Measurements from ENCODE around the gene HTR2B.
"Not testable (repeated sequence)": the region's sequence is repeated elsewhere in the genome, so short reads cannot be mapped to it uniquely, and the experiment has no call there.

HTR2B gene

DNA sequence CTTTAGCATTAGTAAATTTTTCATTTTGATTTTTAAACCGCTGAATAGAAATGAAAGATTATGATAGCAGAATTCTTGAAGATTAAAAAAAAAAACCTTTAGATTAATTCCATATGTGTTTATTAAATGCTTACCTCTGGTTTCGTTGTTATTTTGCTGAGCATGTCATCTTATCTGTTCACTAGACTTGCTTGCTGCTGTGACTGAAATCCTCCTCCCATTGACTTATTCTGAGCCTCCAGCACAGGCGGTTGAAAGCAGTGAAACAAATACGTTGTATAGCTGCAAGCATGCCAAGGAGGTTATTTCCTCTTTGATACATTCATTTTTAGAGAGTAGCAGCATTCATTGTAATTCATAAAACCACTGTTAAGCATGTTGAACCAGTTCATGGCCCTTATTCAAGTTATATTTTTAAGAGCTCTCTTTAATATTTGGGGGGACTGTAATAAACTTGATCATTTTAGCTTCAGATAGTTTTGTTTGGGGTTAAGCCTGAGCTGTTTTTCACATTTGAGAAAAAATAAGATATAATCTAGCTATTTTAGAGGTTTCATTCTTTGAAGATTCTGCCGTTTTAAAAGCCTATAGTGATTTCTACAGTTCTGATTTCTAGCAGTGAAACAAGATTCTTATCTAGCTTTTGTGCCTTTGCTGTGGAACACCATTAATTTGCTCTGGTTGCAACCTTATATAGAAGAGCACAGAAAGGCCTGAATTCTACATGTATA lies at the start of gene HTR2B:
Gene HTR2B (minus strand): TSS at position 205 of the 731 bp plus-strand sequence. CDS start 1,278 bp downstream, outside the sequence.
- no peak for DNase-seq (ENCODE audit: low read depth in 1 of 2, low spot score in 1 of 2)

DNA sequence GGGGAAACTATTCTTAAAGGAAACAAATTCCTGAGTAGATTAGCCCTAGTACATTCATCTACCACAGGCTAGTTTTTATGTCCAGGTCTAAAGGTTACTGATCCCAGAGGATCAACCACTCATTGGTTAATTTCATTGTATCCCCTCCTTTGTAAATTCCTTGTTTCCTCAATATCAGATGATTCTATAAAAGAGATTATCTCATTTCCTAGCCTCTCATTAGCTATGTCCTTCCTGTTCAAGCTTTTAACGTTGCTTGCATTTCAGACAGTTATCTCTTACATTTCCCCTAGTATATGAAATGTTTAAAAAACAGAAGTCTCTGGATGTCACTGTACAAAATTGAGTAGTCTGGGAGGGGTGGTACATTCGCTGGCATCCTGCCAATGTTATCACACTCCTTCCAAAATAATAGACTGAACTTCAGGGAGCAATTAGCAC lies 49.4 kb upstream of the HTR2B start:
- no peak for DNase-seq (ENCODE audit: low read depth in 1 of 2, low spot score in 1 of 2)

DNA sequence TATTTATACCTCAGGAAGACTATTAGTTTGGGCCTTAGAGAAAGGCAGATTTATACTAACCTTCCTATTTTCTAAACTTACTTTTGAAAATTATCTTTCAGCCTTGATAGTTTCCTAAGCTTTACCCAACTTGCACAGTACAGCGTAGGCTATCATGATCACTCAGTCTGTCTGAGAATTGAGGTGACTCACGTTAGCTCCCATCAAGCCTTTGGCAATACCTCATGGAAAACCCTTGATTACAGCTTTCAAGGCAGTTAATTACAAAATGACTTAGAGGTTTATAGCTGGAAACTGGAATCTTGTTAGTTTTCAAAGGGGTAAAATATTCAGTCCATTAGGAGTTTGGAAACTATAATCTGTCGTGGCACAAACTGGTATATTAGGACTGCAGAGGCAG lies 47.2 kb upstream of the HTR2B start:
- DNase-seq (ENCODE audit: low read depth in 1 of 2, low spot score in 1 of 2): no peak

DNA sequence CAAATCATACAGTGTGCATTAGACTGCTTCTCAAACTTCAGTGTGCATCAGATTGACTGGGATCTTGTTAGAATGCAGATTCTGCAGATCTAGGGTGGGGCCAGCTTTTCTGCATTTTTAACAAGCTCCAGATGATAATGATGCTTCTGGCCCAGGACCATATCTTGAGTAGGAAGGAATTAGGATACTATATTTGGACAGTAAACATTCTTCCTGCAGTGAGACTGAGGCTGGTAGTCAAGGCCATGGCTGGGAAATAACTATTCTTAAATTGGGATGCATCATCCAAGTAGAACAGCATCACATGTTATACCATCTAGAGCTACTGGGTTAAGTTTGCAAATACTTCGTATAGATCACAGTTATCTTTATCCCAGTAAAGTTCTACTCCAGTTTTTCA lies 45.2 kb upstream of the HTR2B start:
- no peak for DNase-seq (ENCODE audit: low read depth in 1 of 2, low spot score in 1 of 2)

DNA sequence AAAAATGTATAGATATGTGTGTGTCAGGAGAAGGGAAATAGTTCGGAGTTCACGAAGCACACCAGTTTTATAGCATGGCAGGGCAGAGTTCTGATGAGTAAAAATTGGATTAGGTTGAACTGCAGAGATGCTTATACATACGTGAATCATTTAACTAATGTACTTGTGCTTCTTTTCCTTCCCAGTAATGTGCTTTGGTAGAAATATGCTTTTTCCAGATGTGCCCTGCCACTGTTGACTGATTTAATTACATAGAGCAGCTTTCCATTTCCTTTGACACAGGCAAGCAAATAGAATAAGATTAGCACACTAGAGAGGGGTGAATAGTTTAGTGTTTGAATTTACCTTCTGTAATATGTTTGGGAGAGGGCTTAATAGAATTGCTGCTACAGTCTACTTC lies 44.6 kb upstream of the HTR2B start:
- DNase-seq (ENCODE audit: low read depth in 1 of 2, low spot score in 1 of 2): no peak

DNA sequence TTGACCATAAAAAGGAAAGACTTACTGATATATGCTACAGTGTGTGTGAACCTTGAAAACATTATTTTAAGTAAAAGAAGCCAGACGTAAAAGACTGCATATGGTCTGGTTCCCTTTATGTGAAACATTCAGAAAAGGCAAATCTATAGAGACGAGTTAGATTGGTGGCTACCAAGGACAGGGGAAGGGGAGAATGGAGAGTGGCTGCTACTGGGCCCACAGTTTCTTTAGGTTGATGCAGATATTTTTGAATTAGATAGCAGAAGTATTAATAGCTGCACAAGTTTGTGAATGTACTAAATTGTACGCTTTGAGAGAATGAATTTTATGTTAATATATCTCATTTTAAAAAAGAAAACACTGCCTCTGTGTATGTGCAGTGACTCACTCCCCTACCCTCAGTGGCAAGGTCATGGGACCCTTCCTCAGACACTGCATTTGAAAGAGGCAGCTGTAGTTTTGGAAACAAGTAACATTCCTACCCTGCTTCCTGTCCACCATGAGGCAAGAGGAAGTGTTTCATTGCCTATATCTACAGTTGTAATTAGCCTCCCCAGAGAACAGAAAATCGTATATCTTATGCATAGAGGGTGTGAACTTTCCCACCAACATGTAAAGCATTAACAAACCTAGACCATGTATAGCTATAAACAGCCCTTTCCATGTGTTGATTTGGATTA lies 43.8 kb upstream of the HTR2B start:
- no peak for DNase-seq (ENCODE audit: low read depth in 1 of 2, low spot score in 1 of 2)

DNA sequence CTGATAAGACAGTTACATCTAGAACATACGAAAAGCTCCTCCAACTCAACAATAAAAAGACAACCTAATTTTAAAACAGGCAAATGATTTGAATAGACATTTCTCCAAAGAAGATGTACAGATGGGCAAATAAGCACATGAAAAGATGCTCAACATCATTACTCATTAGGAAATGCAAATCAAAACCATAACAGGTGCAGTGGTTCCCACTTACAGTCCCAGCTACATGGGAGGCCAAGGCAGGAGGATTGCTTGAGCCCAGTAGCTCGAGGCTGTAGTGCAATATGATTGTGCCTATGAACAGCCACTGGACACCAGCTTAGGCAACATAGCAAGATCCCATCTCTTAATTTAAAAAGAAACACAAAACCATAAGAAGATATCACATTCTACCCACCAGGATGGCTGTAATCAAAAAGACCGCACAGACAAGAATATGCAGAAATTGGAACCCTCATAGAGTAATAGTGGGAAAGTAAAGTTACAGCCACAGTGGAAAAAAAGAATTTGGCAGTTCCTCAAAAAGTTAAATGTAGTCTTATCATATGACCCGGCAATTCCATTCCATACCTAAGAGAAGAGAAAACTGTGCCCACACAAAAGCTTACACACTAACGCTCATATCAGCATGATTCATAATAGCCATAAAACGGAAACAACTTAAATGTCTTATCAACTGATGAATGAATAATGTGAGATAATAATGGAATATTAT lies 43.1 kb upstream of the HTR2B start:
- no peak for DNase-seq (ENCODE audit: low read depth in 1 of 2, low spot score in 1 of 2)

DNA sequence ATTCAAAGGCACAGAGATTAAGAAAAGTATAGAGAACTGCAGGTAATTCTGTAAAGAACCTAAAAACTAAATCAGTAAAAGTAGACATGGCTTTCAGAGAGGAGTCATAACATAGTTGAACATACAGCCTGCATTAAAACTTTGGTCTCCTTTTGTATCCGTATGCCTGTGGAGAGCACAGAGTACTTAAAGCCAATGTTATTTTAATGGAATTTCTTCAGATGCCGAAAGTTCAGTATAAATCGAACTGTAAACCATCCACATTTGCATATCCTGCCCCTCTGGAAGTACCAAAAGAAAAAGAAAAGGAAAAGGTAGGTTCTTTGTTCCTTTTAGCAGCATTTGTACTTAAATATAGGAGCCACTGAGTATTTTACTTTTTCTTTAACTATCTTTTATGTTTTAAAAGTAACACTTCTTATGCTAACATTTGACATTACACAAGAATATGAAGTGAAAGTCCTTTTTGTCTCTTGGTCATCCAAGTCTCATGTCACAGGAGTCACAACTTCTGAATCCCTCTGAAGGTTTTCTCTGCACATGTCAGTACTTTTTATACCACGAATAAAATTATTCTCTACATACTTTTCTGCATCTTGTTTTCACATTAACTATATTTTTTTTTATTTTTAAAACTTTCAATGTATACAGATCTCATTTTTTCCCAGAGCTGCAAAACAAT lies 38.7 kb upstream of the HTR2B start:
- no peak for DNase-seq (ENCODE audit: low read depth in 1 of 2, low spot score in 1 of 2)

DNA sequence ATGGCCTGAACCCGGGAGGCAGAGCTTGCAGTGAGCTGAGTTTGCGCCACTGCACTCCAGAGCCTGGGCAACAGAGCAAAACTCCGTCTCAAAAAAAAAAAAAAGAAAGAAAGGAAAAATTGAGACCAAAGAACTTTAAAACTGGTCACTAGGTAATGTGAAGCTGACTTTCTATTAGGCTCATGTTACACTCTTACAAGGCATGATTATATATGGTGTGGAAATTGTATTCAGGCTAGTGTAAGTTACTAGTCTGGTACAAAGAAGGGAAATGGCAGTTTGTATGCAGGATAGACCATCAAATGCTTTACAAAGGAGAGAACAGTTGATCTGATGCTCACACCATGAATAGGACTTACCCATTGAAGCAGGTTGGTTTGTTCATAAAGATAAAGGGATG lies 38.2 kb upstream of the HTR2B start:
- DNase-seq (ENCODE audit: low read depth in 1 of 2, low spot score in 1 of 2): no peak

DNA sequence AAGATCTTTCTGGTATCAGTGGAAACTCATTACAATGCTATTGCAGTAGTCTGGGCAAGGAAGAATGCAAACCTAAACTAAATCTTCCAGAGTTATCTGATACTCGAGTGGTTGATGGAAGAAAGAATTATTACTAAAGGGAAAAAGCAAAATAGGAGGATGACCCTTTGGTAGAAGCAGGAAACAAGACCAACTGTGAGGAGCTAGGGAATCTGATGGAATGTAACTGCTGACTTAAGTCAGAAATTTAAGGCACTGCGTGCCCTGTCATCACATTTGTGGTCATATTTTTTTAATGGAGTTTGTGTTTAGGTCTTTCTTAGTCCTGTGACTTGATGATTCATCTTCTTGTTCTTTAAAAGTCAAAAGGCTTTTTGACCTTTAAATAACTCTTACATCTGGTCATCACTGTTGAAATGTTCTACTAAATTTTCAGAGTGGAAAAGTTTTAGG lies 37.1 kb upstream of the HTR2B start:
- DNase-seq (ENCODE audit: low read depth in 1 of 2, low spot score in 1 of 2): no peak

DNA sequence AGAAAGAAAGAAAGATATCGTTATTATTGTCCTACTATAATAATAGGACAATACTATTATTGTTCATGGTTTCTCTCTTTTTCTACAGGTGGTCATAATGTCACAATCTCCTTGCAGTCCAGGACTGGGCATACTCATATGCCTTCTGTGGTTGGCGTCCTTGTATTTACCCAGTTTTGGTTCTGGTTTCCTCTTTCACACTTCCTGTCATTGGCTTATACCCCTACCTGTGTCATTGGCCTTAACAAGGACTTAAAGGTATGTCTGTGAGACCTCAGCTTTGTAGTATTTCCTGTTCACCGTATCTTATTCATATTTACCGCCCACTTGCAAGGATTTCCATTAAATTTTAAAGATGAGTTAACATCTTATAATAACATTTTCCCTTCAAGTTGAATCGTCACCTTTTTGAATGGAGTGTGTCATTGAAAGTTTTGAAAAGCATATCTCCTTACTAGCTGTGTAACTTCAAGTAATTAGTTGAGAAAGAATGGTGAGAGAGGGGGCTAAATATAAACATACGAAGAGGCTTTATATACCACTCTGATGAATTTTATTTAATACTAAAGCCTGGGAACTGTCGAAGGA lies 36.5 kb upstream of the HTR2B start:
- DNase-seq (ENCODE audit: low read depth in 1 of 2, low spot score in 1 of 2): no peak

DNA sequence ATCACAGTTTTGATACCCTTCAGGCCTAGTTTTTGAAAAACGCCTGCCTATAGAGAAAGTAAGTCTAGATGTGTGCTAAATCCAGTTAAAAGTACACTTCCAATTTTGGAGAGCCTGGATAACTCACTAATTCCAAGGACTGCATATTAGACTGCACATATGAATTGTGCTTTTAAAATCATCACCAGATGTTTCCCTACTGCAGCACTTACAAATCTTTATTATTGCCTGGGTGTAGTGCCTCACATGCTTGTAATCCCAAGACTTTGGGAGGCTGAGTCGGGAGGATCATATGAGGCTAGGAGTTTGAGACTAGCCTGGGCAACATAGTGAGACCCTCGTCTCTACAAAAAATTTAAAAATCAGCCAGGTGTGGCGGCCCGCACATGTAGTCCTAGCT lies 35.9 kb upstream of the HTR2B start:
- DNase-seq (ENCODE audit: low read depth in 1 of 2, low spot score in 1 of 2): no peak

DNA sequence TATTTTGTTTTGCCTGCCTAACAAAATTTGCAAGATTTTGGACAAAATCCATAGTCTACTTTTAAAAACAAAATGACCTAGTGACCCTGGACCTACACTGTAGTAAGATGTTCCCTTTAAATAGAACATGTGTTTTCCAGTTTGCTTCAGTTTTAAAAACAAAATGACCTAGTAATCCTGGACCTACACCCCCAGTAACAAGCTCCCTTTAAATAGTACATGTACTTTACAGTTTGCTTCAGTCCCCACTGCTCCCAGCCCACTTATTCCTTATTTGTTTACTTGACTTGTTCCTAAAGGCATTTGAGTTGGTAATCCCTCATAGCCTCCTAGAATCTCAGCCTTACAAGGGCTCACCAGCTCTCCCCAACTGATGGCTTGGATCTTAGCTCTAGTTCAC lies 34.5 kb upstream of the HTR2B start:
- no peak for DNase-seq (ENCODE audit: low read depth in 1 of 2, low spot score in 1 of 2)

DNA sequence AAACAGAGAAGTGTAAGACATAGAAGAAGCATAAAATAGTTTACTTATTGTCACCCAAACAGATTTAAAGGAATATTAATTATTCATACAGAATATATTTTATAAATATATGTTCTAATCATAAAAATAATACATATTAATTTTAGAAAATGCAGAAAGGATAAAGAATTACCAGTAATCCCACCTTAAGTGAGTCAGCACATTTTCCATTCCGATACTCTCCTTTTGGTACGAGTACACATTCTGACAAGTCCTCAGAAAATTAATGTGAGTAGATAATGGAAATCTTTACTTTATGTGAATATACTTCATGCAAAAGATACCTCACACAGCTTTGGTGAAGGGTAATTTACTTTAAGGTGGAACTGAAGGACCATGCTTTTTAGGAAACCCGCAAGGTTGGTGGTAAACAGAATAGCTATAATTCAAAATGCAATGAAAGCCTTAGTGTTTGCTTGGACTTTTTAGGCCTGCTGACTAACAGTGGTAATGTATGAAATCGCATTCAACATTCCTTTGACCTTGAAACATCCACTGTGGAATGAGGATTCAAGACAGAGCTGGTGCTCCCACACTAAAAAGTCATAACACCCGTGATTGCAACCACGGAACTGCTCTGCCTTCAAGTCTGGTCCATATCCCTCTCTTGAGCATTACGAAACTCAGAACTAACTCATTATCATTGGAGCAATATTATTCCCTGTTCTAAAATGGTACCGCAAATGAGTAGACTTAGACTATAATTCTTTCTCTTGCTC lies 28.1 kb upstream of the HTR2B start:
- DNase-seq (ENCODE audit: low read depth in 1 of 2, low spot score in 1 of 2): no peak

DNA sequence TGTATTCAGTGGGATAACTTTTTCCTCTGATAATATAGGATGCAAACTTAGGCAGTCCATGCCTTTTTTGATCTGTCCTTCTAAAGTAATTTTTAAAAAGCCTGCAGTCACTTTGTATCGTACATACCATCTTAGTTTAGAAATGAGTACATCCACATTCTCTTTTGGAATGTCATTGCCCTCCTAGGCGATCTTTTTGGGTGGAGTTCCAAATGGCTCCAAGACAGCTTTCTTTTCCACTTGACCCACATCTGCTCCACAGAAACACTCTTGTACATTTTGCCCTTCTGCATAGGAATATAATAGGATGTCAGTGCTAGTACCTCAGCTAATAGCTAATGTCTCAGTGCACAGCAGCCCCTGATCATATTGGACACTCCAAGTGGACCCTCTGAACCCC lies 21.8 kb upstream of the HTR2B start:
- DNase-seq (ENCODE audit: low read depth in 1 of 2, low spot score in 1 of 2): no peak

DNA sequence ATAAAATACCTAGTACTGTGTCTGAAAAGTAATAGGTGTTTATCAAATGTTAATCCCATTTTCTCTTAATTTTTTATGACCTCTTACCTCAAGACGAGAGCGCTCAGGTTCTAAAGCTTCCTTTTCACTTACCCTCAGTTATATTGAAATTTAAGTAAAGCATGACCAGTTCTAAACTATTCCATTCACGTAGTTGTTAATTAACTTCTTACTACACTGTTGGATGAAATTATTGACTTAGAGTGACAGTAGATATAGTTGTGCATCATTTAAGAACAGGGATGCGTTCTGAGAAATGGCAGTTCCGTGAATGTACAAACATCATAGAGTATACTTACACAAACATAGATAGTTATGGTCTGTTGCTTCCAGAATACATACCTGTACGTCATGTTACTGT lies 20.1 kb upstream of the HTR2B start:
- no peak for DNase-seq (ENCODE audit: low read depth in 1 of 2, low spot score in 1 of 2)

DNA sequence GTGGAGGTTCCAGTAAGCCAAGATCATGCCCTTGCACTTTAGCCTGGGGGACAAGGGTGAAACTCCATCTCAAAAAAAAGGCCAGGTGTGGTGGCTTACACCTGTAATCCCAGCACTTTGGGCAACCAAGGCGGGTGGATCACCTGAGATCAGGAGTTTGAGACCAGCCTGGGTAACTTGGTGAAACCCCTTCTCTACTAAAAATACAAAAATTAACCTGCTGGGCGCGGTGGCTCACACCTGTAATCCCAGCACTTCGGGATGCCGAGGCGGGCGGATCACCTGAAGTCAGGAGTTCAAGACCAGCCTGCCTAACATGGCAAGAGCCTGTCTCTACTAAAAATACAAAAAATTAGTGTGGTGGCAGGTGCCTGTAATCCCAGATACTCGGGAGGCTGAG lies 16.0 kb upstream of the HTR2B start:
- DNase-seq (ENCODE audit: low read depth in 1 of 2, low spot score in 1 of 2): not testable (repeated sequence)

DNA sequence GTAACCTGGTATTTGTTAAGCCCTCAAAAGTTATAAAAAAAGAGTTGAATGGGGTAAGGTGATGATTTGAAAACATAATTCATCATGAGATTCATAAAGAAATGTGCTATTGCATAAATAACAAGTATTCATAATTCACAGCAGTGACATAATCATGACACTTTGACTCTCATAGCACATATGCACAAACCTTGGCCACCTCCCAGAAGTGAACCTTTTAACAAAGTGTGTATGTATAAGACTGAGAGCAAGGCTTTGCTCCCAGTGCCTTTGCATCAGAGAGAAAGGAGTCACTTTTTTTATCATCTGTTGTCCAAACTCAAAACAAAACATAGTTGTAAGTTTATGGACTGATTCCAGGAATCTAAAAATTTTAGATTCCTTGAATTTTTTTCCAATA lies 15.0 kb upstream of the HTR2B start:
- no peak for DNase-seq (ENCODE audit: low read depth in 1 of 2, low spot score in 1 of 2)

DNA sequence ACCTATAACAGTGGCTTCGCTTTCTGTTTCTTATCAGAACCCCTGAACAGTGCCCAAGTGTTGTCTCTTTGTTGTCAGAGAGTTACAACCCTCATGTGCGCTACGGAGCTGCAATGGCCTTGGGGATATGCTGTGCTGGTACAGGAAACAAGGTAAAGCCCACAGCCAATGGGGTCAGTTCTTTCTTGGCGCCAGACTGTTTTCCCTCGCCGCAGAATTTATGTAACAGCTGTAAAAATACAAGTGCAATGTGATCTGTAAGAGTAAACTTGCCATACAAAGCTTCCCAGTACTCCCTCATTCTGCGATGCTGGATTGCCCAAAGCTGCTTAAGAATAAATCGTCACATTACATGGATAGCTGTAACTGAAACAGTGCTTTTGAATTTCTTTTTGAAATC lies 13.9 kb upstream of the HTR2B start:
- DNase-seq (ENCODE audit: low read depth in 1 of 2, low spot score in 1 of 2): no peak

DNA sequence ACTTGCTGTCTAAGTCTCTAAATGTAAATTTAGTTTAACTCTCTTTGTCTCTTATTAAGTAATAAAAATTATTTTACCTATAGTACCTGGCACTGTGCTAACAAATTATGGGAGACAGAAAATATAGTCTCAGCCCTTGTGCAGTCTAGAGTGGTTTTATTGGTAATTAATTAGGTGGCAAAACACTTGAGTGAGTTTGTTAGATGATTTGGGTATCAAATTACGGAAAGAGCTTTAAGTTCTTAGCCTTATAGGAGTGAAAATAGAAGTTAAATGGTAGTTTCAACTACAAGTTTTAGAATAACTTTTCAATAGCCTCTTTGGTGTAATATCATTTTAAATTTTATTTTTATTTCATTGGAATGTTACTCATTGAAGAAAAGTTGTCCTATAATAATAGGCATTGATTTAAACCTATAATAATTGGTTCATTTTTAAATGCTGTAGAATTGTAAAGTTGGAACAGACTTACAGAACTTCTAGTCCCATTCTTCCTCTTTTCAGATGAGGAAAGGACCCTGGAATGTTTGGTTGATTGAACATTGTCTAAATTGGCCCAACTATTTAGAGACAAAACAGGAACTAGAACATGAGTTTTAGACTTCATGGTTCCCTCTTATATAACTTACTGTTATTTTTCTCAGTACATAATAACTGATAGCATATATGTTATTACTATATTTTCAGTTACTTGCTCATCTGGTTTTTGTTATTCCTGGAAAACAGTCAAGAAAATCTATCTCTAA lies 10.2 kb upstream of the HTR2B start:
- no peak for DNase-seq (ENCODE audit: low read depth in 1 of 2, low spot score in 1 of 2)

Measured in stimulated activated CD4-positive, alpha-beta T cell treated with anti-CD3 and anti-CD28 coated beads, Interleukin-15, amount 100 ng/mL, for 1 hour (primary cell).